Measurements from ENCODE around the gene VAV2.

VAV2 gene

GRCh38 chr9:133980864-133981588 is 11.1 kb downstream of the VAV2 start:
- no peak for DNase-seq

GRCh38 chr9:133979921-133980863 is 11.9 kb downstream of the VAV2 start:
- DNase-seq = no peak

GRCh38 chr9:133979273-133979920 is 12.7 kb downstream of the VAV2 start:
- DNase-seq = no peak

DNA sequence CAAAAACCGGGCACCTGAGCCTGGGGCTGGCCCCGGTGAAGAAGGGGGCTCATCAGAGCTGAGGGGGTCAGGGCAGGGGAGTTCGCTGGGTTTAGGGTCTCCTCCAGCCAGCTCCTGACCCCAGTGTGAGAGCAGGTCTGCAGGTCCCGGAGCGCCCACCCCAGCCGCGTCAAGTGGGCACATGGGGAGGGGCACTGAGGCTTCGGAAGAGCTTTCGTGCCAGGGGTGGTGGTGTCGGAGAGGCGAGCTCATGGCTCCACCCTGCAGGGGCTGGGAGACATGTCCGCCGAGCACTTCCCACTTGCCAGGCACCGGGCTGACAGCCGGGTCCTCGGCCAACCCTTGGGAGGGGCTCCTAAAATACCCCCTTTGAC is 13.2 kb downstream of the VAV2 start:
- no peak for DNase-seq

GRCh38 chr9:133978226-133978898 is 13.8 kb downstream of the VAV2 start:
- DNase-seq = no peak

DNA sequence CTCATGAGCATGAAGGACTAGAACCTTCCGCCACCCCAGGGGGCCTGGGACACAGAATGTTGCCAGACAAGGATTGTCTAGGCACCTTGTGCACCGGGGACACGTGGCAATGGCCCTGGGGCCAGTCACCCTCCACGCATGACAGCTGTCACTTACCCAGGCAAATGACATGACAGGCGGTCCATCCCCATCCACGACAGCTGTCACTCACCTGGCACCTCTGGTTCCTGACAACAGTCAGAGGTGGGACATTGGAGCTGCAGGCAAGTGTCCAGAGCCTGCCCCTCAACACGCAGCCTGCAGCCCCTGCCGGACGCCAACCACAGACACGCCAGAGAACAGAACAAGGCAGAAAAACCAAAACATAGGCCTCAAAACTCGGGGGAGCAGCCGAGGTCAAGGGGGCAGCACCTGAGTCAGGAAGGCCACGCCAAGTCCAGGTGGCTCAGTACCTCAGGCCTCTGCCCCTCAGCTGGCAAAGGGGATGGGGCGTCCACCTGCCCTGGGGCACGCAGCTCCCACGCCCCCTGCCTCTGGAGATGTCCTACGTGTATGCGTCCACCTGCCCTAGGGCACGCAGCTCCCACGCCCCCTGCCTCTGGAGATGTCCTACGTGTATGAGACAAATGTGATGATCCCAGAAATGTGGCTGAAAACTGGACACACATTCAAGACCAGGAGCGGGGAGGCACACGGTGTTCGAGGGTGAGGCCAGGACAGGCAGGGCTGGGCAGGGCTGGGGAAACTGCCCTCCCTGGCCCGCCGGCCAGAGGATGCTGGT is 14.5 kb downstream of the VAV2 start:
- no peak for DNase-seq

DNA sequence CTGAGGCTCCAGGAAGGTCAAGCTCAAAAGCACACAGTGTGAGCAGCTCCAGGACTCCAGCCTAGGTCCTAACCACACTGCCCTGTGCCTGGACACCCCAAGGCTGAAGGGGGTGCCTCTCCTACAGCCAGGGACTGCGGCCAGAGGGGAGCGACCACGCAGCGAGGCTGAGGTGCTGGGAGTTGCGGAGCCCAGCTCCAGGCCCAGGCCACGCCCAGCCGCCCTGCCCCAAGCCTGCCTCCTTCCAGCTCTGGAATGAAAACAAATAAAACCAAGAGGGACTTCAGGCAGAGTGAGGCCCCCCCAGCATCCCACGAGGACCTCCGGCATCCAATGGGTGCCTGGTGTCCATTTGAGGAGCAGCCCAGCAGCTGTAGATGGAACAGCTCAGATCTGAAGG is 15.2 kb downstream of the VAV2 start:
- DNase-seq = no peak

GRCh38 chr9:133976191-133976861 is 15.8 kb downstream of the VAV2 start:
- no peak for DNase-seq

GRCh38 chr9:133975511-133975910 is 16.6 kb downstream of the VAV2 start:
- DNase-seq = no peak

DNA sequence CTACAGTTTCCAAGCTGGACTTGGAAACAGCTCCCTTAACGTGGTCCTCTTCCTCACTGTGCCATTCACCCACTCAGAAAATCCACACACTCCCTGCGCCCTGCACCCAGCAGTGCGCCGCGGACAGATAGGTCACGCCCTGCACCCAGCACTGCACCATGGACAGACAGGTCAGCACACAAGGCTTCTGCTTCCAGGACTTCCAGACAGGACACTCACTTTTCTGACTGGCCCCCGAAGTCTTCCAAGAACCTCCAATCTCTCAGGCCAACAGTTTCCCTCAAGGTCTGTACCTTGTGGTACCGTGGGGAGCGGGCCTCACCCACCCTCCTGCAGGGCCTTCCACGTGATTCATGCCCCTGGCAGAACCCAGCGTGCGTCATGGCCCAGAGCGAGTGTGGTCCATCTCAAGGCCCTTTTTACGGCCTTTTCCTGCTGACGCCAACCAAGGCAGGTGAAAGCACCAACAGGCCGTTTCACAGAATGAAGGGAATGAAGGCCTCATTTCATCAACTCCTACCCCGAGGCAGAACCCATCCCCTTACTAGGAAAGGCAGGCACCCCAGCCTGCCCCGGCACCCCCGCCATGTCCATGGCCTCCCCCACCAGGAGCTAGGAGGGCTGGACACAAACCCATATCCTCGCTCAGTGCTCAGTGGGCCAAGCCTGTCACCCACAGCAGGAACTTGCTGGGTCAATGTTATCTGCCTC is 17.3 kb downstream of the VAV2 start:
- DNase-seq = no peak

DNA sequence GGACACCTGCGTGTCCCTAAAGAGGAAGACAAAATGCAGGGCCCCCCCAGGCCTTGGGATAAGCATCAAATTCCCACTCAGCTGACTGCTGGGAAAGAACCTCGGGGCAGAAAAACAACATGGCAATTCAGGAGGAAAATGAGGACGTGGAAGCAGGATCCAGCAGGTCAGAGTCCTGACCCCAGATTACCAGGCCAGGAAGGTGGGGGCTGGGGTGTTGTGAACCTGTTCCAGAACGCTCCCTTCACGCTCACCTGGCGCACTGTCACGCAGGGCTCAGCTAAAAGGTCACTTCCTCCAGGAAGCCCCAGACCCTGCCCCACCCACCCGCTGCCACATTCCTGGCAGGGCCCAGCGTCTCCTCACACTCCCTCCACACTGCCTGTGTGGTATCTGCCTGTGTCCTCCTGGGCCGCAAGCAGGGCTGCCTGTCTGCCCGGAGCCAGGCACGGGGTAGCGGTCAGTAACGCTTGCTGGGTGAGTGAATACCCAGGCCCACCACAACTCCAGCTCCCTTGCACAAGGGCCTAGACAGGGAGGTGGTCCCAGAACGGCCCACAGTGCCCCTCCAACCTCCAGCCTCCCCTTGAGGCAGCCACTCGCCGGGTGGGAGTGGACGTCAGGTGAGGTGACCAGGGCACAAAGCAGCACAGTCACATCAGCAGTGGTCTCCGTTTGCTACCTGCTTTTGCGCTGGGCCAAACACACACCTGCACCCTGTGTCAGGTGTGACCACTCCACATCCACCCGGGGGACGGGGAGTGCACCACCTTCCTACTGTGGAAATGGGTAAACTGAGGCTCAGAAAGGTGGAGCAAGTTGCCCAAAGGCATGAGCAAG is 18.1 kb downstream of the VAV2 start:
- no peak for DNase-seq

GRCh38 chr9:133973111-133973790 is 18.9 kb downstream of the VAV2 start:
- no peak for DNase-seq

GRCh38 chr9:133971981-133972941 is 19.9 kb downstream of the VAV2 start:
- no peak for DNase-seq

DNA sequence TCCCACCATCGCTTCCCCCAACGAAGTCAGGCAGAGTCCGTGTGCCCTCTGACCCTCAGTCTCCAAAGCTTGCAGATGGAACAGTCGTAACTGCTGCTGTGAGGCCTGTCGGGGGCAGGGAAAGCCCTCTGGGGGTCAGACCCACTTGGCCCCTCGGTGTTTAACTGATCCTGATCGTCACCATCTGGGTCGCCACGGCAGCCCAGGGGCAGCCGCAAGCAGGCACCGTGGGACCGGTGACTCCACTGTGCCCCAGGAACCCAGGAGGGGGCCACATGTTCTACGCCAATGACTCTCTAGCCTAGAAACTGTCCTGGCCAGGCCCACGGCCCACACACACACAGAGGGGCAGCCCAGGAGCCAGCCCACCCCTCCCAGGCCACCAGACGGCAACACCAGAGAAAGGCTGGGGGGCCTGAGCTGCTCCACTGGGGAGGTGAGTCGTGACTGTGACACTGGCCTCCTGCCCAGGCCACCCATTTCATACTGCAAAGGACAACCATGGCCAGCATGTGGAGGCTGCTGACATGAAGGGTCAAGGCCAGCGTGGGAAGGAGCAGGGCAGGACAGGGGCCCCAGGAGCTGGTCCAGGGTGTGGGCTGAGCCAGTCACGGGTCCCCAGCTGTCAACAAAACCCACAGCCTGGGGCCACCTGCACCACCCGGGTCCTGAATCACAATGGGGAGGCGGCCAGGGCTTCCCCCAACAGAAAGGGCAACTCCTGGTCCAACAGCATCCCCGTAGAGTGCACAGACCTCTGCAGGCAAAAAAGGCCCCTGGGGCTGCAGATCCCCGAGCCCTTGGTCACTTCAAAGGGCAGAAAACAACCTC is 20.8 kb downstream of the VAV2 start:
- DNase-seq = no peak

- DNase-seq = no peak
These were observed 21.5 kb downstream of the VAV2 start for GRCh38 chr9:133970581-133971058.

- no peak for DNase-seq
These were observed 22.2 kb downstream of the VAV2 start for GRCh38 chr9:133969681-133970580.

All from CD4-positive, alpha-beta T cell treated with Interleukin-4 for 4 hours (primary cell).